ENCODE results near the gene TBX10.
"Not testable (repeated sequence)": the region's sequence is repeated elsewhere in the genome, so short reads cannot be mapped to it uniquely, and the experiment has no call there.

Gene TBX10

DNA sequence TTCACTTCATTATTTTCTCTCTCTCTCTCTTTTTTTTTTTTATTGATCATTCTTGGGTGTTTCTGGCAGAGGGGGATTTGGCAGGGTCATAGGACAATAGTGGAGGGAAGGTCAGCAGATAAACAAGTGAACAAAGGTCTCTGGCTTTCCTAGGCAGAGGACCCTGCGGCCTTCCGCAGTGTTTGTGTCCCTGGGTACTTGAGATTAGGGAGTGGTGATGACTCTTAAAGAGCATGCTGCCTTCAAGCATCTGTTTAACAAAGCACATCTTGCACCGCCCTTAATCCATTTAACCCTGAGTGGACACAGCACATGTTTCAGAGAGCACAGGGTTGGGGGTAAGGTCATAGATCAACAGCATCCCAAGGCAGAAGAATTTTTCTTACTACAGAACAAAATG is 42.1 kb downstream of the TBX10 start:
- not testable (repeated sequence) for DNase-seq

DNA sequence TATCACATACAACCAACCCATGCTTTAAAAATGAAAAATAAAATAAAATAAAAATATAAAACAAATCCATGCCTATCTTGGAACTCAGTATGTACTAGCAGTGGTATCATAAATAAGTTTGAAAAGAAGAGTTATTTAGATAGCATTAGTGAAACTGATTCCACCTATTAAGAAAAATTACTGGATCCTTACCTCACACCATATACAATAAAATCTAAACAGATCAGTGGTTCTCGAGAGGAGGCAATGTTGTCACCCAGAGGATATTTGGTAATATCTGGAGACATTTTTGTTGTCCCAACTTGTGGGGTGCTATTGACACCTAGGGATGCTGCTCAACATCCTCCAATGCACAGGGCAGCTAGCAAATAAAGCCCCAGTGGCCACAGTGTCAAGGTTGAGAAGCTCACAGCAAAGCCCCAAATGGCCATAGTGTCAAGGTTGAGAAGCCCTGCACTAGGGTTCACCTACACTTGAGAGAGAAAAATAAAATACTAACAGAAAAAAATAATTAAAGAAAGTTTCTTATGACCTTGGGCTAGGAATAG is 42.7 kb downstream of the TBX10 start:
- no peak for DNase-seq

DNA sequence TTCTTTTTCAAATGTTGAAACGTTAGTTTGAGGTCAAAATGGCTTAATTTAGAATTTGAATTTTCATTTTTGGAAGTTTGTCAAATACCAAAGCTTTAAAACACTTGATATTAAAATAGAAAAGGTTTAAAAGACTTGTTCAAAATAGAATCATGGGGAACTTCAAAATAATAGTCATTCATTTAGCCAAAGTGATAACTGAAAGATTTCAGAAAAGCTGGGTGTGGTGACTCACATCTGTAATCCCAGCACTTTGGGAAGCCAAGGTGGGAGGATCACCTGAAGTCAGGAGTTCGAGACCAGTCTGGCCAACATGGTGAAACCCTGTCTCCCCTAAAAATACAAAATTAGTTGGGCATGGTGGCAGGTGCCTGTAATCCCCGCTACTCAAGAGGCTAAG is 45.1 kb downstream of the TBX10 start:
- DNase-seq: no peak

DNA sequence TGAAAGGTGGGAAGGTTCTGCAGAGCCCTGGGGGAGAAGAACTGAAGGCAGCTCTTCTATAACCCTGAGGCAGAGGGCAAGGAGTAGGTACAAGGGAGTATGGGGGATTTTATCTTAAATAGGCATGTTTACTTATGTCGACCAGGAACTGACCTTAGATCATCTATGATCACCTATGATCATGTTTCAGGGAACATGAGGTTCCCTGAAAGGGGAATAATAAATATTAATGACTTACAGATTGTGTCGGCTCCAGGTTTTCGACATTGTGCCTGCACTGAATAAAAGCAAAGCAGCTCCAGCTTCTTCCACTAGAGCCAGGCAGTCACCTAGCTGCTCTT is 46.0 kb downstream of the TBX10 start:
- no peak for DNase-seq

DNA sequence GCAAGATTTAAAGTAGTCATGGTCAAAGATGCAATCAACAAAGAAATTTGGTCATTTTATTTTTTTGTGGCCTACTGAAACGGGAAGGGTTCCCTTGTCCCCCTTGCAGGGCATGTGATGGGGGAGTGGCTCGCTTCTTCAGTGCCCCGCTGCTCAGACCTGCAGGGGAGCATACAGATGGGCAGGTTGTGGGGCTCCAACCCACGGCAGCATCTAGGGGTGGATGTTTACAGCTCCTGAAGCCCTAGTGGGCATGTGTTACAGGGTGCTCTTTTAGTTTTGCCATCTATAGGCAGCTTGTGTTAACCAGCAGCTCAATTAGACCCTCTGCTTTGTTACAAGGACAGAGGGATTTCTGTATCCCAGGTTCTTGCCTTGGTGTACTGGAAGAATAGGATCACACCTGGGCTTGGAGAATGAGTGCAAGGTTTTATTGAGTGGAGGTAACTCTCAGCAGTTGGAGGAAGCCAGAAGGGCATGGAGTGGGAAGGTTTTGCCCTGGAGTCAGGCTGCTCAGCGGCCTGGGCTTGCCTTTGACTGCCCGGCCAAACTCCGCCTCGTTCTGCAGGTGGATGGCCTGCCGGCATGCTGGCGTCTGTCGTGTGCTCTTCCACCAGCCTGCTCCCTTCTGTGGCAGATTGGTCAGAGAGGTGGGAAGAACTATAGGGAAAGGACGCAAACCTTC is 46.5 kb downstream of the TBX10 start:
- DNase-seq: no peak

DNA sequence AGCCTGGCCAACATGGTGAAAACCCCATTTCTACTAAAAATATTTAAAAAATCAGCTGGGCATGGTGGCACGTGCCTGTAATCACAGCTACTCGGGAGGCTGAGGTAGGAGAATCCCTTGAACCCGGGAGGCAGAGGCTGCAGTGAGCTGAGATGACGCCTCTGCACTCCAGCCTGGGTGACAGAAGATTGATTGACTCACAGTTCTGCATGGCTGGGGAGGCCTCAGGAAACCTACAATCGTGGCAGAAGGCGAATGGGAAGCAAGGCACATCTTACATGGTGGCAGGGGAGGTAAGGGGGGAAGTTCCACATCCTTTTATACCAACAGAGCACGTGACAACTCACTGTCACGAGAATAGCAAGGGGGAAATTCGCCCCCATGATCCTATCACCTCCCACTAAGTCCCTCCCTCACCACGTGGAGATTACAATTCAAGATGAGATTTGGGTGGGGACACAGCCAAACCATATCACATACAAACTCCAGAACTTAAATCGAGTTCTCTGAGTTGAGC is 50.6 kb downstream of the TBX10 start:
- not testable (repeated sequence) for DNase-seq

DNA sequence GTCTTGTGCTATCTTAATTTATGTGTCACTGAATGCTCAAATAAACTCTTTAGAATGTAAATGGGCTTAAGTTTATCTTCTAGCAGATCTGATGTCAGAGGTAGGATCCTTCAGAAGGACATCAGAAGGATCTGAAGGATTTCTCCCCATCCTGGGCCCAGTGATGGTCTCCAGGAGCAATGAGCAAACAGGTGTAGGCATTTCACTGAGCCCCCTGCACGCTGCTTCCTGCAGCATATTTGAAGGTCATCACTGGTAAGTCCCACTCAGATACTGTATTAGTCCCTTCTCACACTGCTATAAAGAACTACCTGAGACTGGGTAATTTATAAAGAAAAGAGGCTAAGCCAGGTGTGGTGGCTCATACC is 51.4 kb downstream of the TBX10 start:
- no peak for DNase-seq

DNA sequence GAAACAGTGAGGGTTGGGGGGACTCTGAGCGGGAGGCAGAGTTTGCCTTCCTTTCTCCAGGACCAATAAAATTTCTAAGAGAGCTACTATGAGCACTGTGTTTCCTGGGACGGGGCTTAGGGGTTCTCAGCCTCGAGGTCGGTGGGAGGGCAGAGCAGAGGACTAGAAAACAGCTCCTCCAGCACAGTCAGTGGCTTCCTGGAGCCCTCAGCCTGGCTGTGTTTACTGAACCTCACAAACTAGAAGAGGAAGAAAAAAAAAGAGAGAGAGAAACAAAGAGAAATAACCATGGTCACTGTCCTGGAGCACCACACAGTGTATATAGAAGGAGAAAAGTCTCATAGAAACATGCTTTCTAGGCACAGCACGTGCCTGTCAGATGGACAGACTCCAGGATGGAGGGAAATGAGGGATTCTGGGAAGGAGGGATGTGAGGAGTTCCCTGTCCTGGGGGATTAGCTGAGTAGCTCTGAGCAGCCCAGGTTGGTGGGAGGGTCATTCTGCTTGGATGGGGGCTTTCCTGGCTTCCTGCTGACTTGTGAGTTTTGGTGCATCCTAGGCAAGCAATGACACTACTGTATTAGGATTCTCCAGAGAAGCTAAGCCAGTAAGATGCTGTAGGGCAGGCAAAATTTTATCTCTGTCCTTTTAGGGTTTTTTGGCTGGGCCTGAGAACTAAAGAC is 52.9 kb downstream of the TBX10 start:
- no peak for DNase-seq

DNA sequence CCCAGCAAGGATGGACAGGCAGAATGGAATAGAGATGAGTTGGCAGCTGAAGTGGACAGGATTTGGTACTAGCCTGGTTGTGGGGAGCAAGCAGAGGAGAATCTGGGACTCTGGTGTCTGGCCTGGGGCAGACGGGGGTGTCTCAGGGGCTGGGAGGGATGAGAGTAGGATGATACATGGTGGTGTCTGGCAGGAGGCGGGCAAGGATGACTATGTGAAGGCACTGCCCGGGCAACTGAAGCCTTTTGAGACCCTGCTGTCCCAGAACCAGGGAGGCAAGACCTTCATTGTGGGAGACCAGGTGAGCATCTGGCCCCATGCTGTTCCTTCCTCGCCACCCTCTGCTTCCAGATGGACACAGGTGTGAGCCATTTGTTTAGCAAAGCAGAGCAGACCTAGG is 53.7 kb downstream of the TBX10 start:
- DNase-seq: no peak

DNA sequence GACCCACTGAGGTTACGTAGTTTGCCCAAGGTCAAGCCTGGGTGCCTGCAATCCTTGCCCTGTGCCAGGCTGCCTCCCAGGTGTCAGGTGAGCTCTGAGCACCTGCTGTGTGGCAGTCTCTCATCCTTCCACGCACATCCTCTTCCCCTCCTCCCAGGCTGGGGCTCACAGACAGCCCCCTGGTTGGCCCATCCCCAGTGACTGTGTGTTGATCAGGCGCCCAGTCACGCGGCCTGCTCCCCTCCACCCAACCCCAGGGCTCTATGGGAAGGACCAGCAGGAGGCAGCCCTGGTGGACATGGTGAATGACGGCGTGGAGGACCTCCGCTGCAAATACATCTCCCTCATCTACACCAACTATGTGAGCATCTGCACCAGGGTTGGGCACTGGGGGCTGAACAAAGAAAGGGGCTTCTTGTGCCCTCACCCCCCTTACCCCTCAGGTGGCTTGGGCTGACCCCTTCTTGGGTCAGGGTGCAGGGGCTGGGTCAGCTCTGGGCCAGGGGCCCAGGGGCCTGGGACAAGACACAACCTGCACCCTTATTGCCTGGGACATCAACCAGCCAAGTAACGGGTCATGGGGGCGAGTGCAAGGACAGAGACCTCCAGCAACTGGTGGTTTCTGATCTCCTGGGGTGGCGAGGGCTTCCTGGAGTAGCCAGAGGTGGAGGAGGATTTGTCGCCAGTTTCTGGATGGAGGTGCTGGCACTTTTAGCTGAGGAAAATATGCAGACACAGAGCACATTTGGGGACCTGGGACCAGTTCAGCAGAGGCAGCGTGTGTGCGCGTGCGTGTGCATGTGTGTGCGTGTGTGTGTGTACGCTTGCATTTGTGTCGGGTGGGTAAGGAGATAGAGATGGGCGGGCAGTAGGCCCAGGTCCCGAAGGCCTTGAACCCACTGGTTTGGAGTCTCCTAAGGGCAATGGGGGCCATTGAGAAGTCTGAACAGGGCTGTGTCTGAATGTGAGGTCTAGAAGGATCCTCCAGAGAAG is 54.4 kb downstream of the TBX10 start:
- DNase-seq: no peak

DNA sequence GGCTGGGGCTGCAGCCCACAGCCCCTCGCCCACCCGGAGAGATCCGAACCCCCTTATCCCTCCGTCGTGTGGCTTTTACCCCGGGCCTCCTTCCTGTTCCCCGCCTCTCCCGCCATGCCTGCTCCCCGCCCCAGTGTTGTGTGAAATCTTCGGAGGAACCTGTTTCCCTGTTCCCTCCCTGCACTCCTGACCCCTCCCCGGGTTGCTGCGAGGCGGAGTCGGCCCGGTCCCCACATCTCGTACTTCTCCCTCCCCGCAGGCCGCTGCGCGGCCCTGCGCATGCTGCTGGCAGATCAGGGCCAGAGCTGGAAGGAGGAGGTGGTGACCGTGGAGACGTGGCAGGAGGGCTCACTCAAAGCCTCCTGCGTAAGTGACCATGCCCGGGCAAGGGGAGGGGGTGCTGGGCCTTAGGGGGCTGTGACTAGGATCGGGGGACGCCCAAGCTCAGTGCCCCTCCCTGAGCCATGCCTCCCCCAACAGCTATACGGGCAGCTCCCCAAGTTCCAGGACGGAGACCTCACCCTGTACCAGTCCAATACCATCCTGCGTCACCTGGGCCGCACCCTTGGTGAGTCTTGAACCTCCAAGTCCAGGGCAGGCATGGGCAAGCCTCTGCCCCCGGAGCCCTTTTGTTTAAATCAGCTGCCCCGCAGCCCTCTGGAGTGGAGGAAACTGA is 55.2 kb downstream of the TBX10 start:
- DNase-seq: no peak

DNA sequence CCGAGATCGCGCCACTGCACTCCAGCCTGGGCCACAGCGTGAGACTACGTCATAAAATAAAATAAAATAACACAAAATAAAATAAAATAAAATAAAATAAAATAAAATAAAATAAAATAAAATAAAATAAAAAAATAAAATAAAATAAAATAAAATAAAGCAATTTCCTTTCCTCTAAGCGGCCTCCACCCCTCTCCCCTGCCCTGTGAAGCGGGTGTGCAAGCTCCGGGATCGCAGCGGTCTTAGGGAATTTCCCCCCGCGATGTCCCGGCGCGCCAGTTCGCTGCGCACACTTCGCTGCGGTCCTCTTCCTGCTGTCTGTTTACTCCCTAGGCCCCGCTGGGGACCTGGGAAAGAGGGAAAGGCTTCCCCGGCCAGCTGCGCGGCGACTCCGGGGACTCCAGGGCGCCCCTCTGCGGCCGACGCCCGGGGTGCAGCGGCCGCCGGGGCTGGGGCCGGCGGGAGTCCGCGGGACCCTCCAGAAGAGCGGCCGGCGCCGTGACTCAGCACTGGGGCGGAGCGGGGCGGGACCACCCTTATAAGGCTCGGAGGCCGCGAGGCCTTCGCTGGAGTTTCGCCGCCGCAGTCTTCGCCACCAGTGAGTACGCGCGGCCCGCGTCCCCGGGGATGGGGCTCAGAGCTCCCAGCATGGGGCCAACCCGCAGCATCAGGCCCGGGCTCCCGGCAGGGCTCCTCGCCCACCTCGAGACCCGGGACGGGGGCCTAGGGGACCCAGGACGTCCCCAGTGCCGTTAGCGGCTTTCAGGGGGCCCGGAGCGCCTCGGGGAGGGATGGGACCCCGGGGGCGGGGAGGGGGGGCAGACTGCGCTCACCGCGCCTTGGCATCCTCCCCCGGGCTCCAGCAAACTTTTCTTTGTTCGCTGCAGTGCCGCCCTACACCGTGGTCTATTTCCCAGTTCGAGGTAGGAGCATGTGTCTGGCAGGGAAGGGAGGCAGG is 56.0 kb downstream of the TBX10 start, which contains the start of gene GSTP1:
Gene GSTP1 (plus strand): TSS at position 566 of the 958 bp plus-strand sequence. CDS start 32 bp downstream, at position 598.
- peak; percentile 58 to 64 (median 62) for DNase-seq

DNA sequence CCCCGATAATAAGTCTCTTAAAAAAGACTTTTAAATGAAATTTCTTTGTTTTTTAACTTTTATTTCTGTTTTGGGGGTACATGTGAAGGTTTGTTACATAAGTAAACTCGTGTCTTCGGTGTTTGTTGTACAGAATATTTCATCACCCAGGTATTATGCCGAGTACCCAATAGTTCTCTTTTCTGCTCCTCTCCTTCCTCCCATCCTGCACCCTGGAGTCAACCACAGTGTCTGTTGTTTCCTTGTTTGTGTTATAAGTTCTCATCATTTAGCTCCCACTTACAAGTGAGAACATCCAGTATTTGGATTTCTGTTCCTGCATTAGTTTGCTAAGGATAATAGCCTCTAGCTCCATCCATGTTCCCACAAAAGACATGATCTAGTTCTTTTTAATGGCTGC is 57.6 kb downstream of the TBX10 start:
- no peak for DNase-seq

DNA sequence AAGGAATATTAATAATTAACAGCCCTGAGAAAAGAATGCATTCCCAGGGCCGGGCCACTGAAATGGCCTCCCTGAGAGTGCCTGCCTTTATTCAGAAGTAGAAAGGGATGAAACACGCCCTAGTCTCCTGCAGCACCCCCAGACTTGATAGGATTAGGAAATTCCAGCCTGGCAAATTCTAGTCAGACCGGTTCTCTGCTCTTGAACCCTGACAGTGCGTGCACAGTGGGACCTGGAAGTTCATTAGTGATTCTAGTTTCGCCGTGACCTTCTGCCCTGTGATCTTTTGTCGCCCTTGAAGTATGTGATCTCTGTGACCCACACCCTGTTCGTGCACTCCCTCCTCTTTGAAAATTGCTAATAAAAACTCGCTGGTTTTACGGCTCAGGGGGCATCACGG is 58.1 kb downstream of the TBX10 start:
- DNase-seq: no peak
